Dendritic cell treated with granulocyte-macrophage colony-stimulating factor and Interleukin-4, amounts not matched to agents 40 ng/mL and 50 ng/mL, for 4 days (primary cell): Measurements from ENCODE around the gene RASSF6.
"Not testable (repeated sequence)": the region's sequence is repeated elsewhere in the genome, so short reads cannot be mapped to it uniquely, and the experiment has no call there.

Source experiments
- H3K27ac Mint-ChIP-seq: one replicate; pipeline ENCODE4 v1.8.0; 2022; ENCODE audit warnings: mild to moderate bottlenecking, mixed read lengths
- H3K27me3 Mint-ChIP-seq: one replicate; pipeline ENCODE4 v1.8.0; 2022; ENCODE audit warnings: mild to moderate bottlenecking, mixed read lengths
- H3K36me3 Mint-ChIP-seq: one replicate; pipeline ENCODE4 v1.8.0; 2022; ENCODE audit warnings: low read depth, mixed read lengths
- H3K4me1 Mint-ChIP-seq: one replicate; pipeline ENCODE4 v1.8.0; 2022; ENCODE audit warnings: low read depth, mixed read lengths
- H3K4me3 Mint-ChIP-seq: one replicate; pipeline ENCODE4 v1.8.0; 2022; ENCODE audit warnings: mild to moderate bottlenecking, moderate library complexity, mixed read lengths
- H3K9me3 Mint-ChIP-seq: one replicate; pipeline ENCODE4 v1.8.0; 2022; ENCODE audit warnings: mixed read lengths
- intact Hi-C: fragments of 100-400 bp; cut with micrococcal nuclease; formaldehyde crosslinking; loops from one replicate; pipeline ENCODE4 v1.15.0; 2022

Gene RASSF6

GRCh38 chr4:73603854-73604584, 16.2 kb downstream of the RASSF6 start:
- no peaks in the 10 kb centered on the region for H3K4me1 Mint-ChIP-seq
- intact Hi-C loops: no loop called here
- peaks cover 42% of the 10 kb centered on the region for H3K27me3 Mint-ChIP-seq
- no peaks in the 10 kb centered on the region for H3K9me3 Mint-ChIP-seq
- no peak overlapping the region for H3K27ac Mint-ChIP-seq
- H3K4me3 Mint-ChIP-seq: no peak overlapping the region
- H3K36me3 Mint-ChIP-seq: no peaks in the 10 kb centered on the region

GRCh38 chr4:73603271-73603710, 16.9 kb downstream of the RASSF6 start:
- H3K27ac Mint-ChIP-seq: no peak overlapping the region
- no peak overlapping the region for H3K4me3 Mint-ChIP-seq
- intact Hi-C loops: no loop called here
- peaks cover 45% of the 10 kb centered on the region for H3K27me3 Mint-ChIP-seq
- no peaks in the 10 kb centered on the region for H3K36me3 Mint-ChIP-seq
- no peaks in the 10 kb centered on the region for H3K9me3 Mint-ChIP-seq
- H3K4me1 Mint-ChIP-seq: no peaks in the 10 kb centered on the region

- Mint-ChIP-seq H3K9me3 (no peaks in the 10 kb centered on the region), H3K4me1 (peaks cover 4% of the 10 kb centered on the region), H3K27me3 (peaks cover 47% of the 10 kb centered on the region), H3K36me3 (no peaks in the 10 kb centered on the region), H3K4me3 (no peak overlapping the region), H3K27ac (no peak overlapping the region)
- intact Hi-C loops: no loop called here
Measured at GRCh38 chr4:73600954-73601353, 19.3 kb downstream of the RASSF6 start.

DNA sequence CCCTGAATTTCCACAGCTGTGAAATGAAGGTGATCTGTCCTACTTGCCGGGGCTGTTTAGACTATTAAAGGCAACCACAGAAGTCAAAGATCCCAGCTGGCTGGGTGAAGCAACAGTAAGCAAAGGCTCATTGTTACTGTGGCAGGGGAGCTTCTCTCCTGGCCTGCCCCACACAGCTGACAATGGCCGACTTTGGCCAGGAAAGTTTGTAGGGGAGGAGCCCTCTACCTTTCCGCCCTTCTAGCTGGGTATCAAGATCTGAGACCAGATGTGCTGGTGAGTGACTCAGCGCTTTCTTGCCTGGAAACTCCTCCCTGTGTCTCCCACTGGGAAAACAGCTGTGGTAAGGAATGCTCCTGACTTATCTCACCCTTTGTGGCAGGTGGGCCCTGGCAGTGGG, 21.1 kb downstream of the RASSF6 start:
- H3K27me3 Mint-ChIP-seq: peaks cover 45% of the 10 kb centered on the region
- H3K4me3 Mint-ChIP-seq: no peak overlapping the region
- H3K9me3 Mint-ChIP-seq: no peaks in the 10 kb centered on the region
- H3K27ac Mint-ChIP-seq: no peak overlapping the region
- no peaks in the 10 kb centered on the region for H3K36me3 Mint-ChIP-seq
- peaks cover 7% of the 10 kb centered on the region for H3K4me1 Mint-ChIP-seq
- intact Hi-C loops: no loop called here

DNA sequence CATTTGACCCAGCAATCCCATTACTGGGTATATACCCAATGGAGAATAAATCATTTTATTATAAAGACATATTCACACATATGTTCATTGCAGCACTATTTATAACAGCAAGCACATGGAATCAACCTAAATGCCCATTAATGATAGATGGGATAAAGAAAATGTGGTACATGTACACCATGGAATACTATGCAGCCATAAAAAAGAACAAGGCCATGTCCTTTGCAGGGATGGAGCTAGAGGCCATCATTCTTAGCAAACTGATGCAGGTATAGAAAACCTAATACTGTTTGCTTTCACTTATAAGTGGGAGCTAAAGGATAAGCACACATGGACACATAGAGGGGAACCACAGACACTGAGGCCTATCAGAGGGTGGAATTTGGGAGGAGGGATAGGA, 22.6 kb downstream of the RASSF6 start:
- intact Hi-C loops: no loop called here
- peaks cover 40% of the 10 kb centered on the region for H3K27me3 Mint-ChIP-seq
- no peak overlapping the region for H3K4me3 Mint-ChIP-seq
- H3K9me3 Mint-ChIP-seq: no peaks in the 10 kb centered on the region
- H3K27ac Mint-ChIP-seq: no peak overlapping the region
- peaks cover 7% of the 10 kb centered on the region for H3K4me1 Mint-ChIP-seq
- H3K36me3 Mint-ChIP-seq: no peaks in the 10 kb centered on the region

GRCh38 chr4:73597183-73597582, 23.1 kb downstream of the RASSF6 start:
- H3K27me3 Mint-ChIP-seq: peaks cover 44% of the 10 kb centered on the region
- H3K36me3 Mint-ChIP-seq, H3K4me3 Mint-ChIP-seq, H3K9me3 Mint-ChIP-seq, H3K27ac Mint-ChIP-seq, H3K4me1 Mint-ChIP-seq, intact Hi-C loops: not testable (repeated sequence)

GRCh38 chr4:73596001-73596400, 24.2 kb downstream of the RASSF6 start:
- peaks cover 7% of the 10 kb centered on the region for H3K4me1 Mint-ChIP-seq
- intact Hi-C loops: no loop called here
- peaks cover 46% of the 10 kb centered on the region for H3K27me3 Mint-ChIP-seq

GRCh38 chr4:73593631-73594241, 26.5 kb downstream of the RASSF6 start:
- Mint-ChIP-seq H3K9me3 (no peaks in the 10 kb centered on the region), H3K4me1 (peaks cover 20% of the 10 kb centered on the region), H3K27ac (no peak overlapping the region), H3K36me3 (no peaks in the 10 kb centered on the region), H3K27me3 (peaks cover 42% of the 10 kb centered on the region), H3K4me3 (no peak overlapping the region)
- intact Hi-C loops: loop anchor here (1.0 to 5.0 kb wide), 2 partner anchors 60 to 539 kb away; no protein-coding TSS in a partner anchor

More at GRCh38 chr4:73596001-73596400, 24.2 kb downstream of the RASSF6 start:
- H3K36me3 Mint-ChIP-seq: no peaks in the 10 kb centered on the region
- H3K4me3 Mint-ChIP-seq: no peak overlapping the region
- no peaks in the 10 kb centered on the region for H3K9me3 Mint-ChIP-seq
- H3K27ac Mint-ChIP-seq: no peak overlapping the region

- Mint-ChIP-seq H3K27me3 (peaks cover 30% of the 10 kb centered on the region), H3K4me3 (no peak overlapping the region)
- intact Hi-C loops: loop anchor here (5.0 kb wide), 1 partner anchor 542 kb away; no protein-coding TSS in a partner anchor
Measured at GRCh38 chr4:73589887-73590801, 30.1 kb downstream of the RASSF6 start.

GRCh38 chr4:73589261-73589847, 30.9 kb downstream of the RASSF6 start:
- Mint-ChIP-seq H3K36me3 (no peaks in the 10 kb centered on the region), H3K4me3 (no peak overlapping the region), H3K4me1 (peaks cover 13% of the 10 kb centered on the region), H3K9me3 (no peaks in the 10 kb centered on the region), H3K27ac (no peak overlapping the region), H3K27me3 (peaks cover 29% of the 10 kb centered on the region)
- intact Hi-C loops: no loop called here

More at GRCh38 chr4:73589887-73590801, 30.1 kb downstream of the RASSF6 start:
- H3K9me3 Mint-ChIP-seq: no peaks in the 10 kb centered on the region
- peaks cover 13% of the 10 kb centered on the region for H3K4me1 Mint-ChIP-seq
- H3K27ac Mint-ChIP-seq: no peak overlapping the region
- no peaks in the 10 kb centered on the region for H3K36me3 Mint-ChIP-seq

DNA sequence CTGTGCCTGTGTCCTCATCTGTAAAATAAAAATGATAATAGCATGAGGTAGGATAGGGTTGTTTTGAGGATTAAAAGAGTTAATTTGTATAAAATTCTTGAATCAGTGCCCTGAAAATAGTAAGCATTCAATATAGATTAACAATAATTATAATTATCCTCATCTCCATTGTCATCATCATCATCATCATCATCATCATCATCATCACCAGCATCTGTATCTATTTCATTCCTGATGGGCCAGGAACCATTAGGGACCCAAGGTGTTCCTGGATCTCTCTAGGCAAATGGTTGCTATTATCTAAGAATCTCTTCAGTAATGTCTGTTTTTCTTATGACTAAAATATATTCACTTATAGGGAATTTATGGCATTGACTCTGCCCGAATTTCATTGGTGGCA, 31.6 kb downstream of the RASSF6 start:
- H3K27me3 Mint-ChIP-seq: peaks cover 34% of the 10 kb centered on the region
- no peak overlapping the region for H3K27ac Mint-ChIP-seq
- intact Hi-C loops: no loop called here
- no peak overlapping the region for H3K4me3 Mint-ChIP-seq
- peaks cover 13% of the 10 kb centered on the region for H3K4me1 Mint-ChIP-seq
- no peaks in the 10 kb centered on the region for H3K9me3 Mint-ChIP-seq
- H3K36me3 Mint-ChIP-seq: no peaks in the 10 kb centered on the region

- Mint-ChIP-seq H3K4me3 (no peak overlapping the region), H3K27me3 (peaks cover 25% of the 10 kb centered on the region), H3K36me3 (no peaks in the 10 kb centered on the region), H3K9me3 (no peaks in the 10 kb centered on the region), H3K27ac (no peak overlapping the region), H3K4me1 (peaks cover 13% of the 10 kb centered on the region)
- intact Hi-C loops: no loop called here
Measured at GRCh38 chr4:73586666-73587065, 33.6 kb downstream of the RASSF6 start.

DNA sequence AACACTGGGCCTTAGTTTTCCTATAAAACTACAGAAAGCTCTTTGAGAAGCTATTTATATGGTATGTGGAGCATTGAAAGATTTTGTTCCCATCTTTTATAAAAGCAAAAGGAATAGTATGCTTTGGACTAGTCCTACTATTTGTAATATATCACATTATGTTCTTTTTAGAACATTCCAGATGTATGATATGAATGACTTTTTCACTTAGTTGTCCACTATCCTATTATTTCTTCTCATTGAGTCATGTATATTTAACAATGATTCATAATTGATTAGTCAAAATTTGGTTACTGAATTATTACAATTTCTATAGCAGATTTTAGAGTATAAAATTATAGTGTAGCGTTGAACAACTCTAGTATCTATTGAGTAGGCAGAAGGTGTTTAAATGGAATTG, 34.2 kb downstream of the RASSF6 start:
- no peaks in the 10 kb centered on the region for H3K36me3 Mint-ChIP-seq
- H3K27ac Mint-ChIP-seq: no peak overlapping the region
- H3K9me3 Mint-ChIP-seq: no peaks in the 10 kb centered on the region
- no peak overlapping the region for H3K4me3 Mint-ChIP-seq
- intact Hi-C loops: no loop called here
- H3K4me1 Mint-ChIP-seq: peaks cover 13% of the 10 kb centered on the region
- H3K27me3 Mint-ChIP-seq: peaks cover 26% of the 10 kb centered on the region
